ENCODE measurements around the gene NCOA7. TPM values are rescaled to one million over a fixed set of nuclear protein-coding genes. Genes with fewer than 3 reads are reported as not detected.
"Not testable (repeated sequence)": the region's sequence is repeated elsewhere in the genome, so short reads cannot be mapped to it uniquely, and the experiment has no call there.

Gene NCOA7
- total and polyA plus RNA-seq, 8 donors = 1.2 to 131 (median 21.8) TPM

DNA sequence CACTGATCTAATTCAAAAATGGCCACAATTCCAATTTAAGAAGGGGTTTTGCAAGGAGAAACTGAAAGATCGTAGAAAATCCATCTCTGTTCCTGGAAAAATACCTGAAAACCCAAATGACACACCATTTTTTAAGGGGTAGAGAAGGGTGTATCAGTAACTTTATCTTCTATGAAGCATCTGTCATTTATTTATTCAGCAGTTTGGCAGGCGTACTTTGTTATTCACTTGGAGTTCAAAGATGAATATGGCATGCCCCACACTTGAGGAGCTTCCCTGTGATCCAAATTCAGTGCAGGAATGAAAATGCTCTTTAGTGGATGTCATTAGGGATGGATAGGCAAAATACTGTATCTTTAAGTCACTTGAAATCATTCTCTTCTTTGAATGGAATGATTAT lies 173.1 kb downstream of the NCOA7 start:
- no peaks in the 10 kb centered on the region for H3K27me3 ChIP-seq
- H3K36me3 ChIP-seq = peaks cover 0 to 24% (median 15%) of the 10 kb centered on the region in 4 donors
- intact Hi-C loops (cut with DNase I; ENCODE audit: low total_unique reads) = no loop called here
- peaks cover 10 to 28% (median 20%) of the 10 kb centered on the region in 4 donors for H3K4me1 ChIP-seq
- no peak for DNase-seq
- no peak overlapping the region for H3K27ac ChIP-seq
- no peaks in the 10 kb centered on the region for H3K9me3 ChIP-seq
- TF ChIP-seq, protein P1, sequence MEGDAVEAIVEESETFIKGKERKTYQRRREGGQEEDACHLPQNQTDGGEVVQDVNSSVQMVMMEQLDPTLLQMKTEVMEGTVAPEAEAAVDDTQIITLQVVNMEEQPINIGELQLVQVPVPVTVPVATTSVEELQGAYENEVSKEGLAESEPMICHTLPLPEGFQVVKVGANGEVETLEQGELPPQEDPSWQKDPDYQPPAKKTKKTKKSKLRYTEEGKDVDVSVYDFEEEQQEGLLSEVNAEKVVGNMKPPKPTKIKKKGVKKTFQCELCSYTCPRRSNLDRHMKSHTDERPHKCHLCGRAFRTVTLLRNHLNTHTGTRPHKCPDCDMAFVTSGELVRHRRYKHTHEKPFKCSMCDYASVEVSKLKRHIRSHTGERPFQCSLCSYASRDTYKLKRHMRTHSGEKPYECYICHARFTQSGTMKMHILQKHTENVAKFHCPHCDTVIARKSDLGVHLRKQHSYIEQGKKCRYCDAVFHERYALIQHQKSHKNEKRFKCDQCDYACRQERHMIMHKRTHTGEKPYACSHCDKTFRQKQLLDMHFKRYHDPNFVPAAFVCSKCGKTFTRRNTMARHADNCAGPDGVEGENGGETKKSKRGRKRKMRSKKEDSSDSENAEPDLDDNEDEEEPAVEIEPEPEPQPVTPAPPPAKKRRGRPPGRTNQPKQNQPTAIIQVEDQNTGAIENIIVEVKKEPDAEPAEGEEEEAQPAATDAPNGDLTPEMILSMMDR (IDR thresholded peaks at IDR 0.05) = no peak
- TF ChIP-seq EP300 (IDR thresholded peaks at IDR 0.05) (no peak), POLR2A (IDR thresholded peaks at IDR 0.05) (no peak), POLR2AphosphoS5 (IDR thresholded peaks at IDR 0.05) (no peak)
- 74 to 87% (median 81%) methylated on average over 2 of the region's 2 CpGs for WGBS, 5 donors
- H3K4me3 ChIP-seq = no peak overlapping the region

DNA sequence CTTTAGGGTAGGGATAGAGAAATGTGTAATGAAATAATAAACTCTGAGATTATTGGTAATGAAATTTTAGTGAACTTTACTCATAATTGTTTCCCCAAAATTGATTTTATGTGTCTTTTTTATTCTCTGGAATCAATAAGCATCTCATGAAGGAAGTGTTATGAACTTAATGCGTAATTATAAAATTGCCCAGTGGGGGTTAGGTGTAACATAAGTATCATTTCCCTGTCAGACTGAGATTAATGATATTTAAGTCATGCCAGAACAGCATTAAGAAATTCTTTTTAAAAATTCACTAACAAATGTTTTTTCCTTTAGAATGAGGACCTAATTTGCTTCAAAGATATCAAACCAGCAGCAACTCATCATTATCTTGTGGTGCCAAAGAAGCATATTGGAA lies 175.8 kb downstream of the NCOA7 start:
- no peaks in the 10 kb centered on the region for H3K9me3 ChIP-seq
- DNase-seq = no peak
- H3K4me3 ChIP-seq = no peak overlapping the region
- H3K27me3 ChIP-seq = no peaks in the 10 kb centered on the region
- peaks cover 0 to 19% (median 15%) of the 10 kb centered on the region in 4 donors for H3K36me3 ChIP-seq
- no peak overlapping the region for H3K27ac ChIP-seq
- intact Hi-C loops (cut with DNase I; ENCODE audit: low total_unique reads) = no loop called here
- WGBS, 5 donors = 92 to 97% (median 95%) methylated on average over 1 of the region's 1 CpG
- TF ChIP-seq, protein P1 (IDR thresholded peaks at IDR 0.05) = no peak
- TF ChIP-seq POLR2AphosphoS5 (IDR thresholded peaks at IDR 0.05) = no peak
- TF ChIP-seq EP300 (IDR thresholded peaks at IDR 0.05) = no peak
- TF ChIP-seq POLR2A (IDR thresholded peaks at IDR 0.05) = no peak
- H3K4me1 ChIP-seq = peaks cover 0 to 13% (median 4%) of the 10 kb centered on the region in 4 donors

DNA sequence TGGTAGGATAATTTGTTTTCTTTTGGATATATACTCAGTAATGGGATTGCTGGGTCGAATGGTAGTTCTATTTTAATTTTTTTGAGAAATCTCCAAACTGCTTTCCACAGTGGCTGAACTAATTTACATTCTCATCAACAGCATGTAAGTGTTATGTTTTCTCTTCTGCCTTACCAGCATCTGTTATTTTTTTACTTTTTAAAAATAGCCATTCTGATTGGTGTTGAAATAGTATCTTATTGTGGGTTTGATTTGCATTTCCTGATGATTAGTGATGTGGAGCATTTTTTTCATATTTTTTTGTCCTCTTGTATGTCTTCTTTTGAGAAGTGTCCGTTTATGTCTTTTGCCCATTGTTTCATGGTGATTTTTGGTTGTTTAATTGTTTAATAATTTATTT lies 177.7 kb downstream of the NCOA7 start:
- no peaks in the 10 kb centered on the region for H3K9me3 ChIP-seq
- WGBS, 5 donors = 74 to 89% (median 83%) methylated on average over 2 of the region's 2 CpGs
- no peak overlapping the region for H3K4me3 ChIP-seq
- peaks cover 0 to 9% (median 0%) of the 10 kb centered on the region in 4 donors for H3K4me1 ChIP-seq
- TF ChIP-seq EP300 (IDR thresholded peaks at IDR 0.05) (no peak), POLR2AphosphoS5 (IDR thresholded peaks at IDR 0.05) (no peak), POLR2A (IDR thresholded peaks at IDR 0.05) (no peak)
- TF ChIP-seq, protein P1 (IDR thresholded peaks at IDR 0.05) = no peak
- DNase-seq = no peak
- intact Hi-C loops (cut with DNase I; ENCODE audit: low total_unique reads) = no loop called here
- peaks cover 0 to 30% (median 22%) of the 10 kb centered on the region in 4 donors for H3K36me3 ChIP-seq
- no peaks in the 10 kb centered on the region for H3K27me3 ChIP-seq
- no peak overlapping the region for H3K27ac ChIP-seq

DNA sequence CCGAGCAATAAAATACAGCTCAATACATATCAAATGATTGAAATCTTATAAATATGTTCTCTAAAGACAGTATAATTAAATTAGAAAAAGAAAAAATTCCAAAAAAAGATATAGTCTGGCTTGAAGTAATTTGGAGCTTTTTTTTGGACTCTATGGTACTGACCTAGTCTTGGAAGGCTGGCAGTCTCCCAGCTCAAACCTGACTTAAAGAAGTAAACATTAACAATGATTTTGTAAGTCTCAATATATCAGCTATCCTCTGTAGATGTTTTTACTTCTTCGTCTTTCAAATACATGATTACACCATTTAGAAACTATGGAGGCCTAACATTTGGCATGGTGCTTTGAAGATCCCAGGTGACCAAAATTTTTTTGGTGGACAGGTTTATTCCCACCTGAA lies 180.0 kb downstream of the NCOA7 start:
- intact Hi-C loops (cut with DNase I; ENCODE audit: low total_unique reads) = loop anchor here (10.0 kb wide), 1 partner anchor 186 kb away; no protein-coding TSS in a partner anchor

DNA sequence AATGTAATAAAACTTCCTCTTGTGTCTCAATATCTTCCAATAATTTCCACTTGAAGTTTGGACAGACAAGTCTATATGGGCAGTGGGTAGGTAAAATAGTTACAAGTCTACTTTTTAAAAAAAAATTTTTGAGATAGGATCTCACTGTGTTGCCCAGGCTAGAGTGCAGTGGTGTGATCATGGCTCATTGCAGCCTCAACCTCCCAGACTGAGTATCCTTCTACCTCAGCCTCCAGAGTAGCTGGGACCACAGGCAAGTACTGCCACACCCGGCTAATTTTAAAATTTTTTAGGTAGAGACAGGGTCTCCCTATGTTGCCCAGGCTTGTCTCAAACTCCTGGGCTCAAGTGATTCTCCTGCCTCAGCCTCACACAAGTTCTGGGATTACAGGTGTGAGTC lies 181.7 kb downstream of the NCOA7 start:
- not testable (repeated sequence) for H3K27ac ChIP-seq, H3K27me3 ChIP-seq, H3K9me3 ChIP-seq, H3K4me3 ChIP-seq, H3K4me1 ChIP-seq, DNase-seq
- peaks cover 7 to 49% (median 40%) of the 10 kb centered on the region in 4 donors for H3K36me3 ChIP-seq
- intact Hi-C loops (cut with DNase I; ENCODE audit: low total_unique reads) = loop anchor here (10.0 kb wide), 1 partner anchor 188 kb away; no protein-coding TSS in a partner anchor
- 95 to 100% (median 97%) methylated on average over 1 of the region's 1 CpG for WGBS, 5 donors

More for the DNA sequence above, 180.0 kb downstream of the NCOA7 start:
- peaks cover 7 to 45% (median 34%) of the 10 kb centered on the region in 4 donors for H3K36me3 ChIP-seq
- no peak overlapping the region for H3K4me3 ChIP-seq
- WGBS, 5 donors = 0 to 55% (median 2%) methylated on average over 2 of the region's 2 CpGs
- no peak for TF ChIP-seq POLR2AphosphoS5 (IDR thresholded peaks at IDR 0.05)
- no peak for TF ChIP-seq POLR2A (IDR thresholded peaks at IDR 0.05)
- TF ChIP-seq, protein P1 (IDR thresholded peaks at IDR 0.05) = no peak
- no peak for TF ChIP-seq EP300 (IDR thresholded peaks at IDR 0.05)
- no peak overlapping the region for H3K27ac ChIP-seq
- no peaks in the 10 kb centered on the region for H3K27me3 ChIP-seq
- peak in 1 of 2 donors; percentile 36 for DNase-seq
- no peaks in the 10 kb centered on the region for H3K9me3 ChIP-seq
- peaks cover 0 to 9% (median 3%) of the 10 kb centered on the region in 4 donors for H3K4me1 ChIP-seq

Measured in stomach (tissue), 9 donors.